Choroid plexus epithelial cell (primary cell): ENCODE measurements around the gene ATP7B.
"Not testable (repeated sequence)": the region's sequence is repeated elsewhere in the genome, so short reads cannot be mapped to it uniquely, and the experiment has no call there.

ENCODE experiments used
- DNase-seq: peaks from one replicate; pipeline ENCODE4 v3.0.0-alpha.2; 2010; ENCODE audit warnings: low read depth
- H3K4me3 ChIP-seq: 2 replicates; pipeline ENCODE4 v1.5.1; 2011; ENCODE audit warnings: low read depth, mild to moderate bottlenecking, control low read depth, low read length, moderate library complexity
- CTCF ChIP-seq: conservative IDR thresholded peaks from 2 replicates; pipeline ENCODE4 v1.5.1; 2011; ENCODE audit warnings: low read depth, mild to moderate bottlenecking, control low read depth, inconsistent platforms, low read length, moderate library complexity

Gene ATP7B

DNA sequence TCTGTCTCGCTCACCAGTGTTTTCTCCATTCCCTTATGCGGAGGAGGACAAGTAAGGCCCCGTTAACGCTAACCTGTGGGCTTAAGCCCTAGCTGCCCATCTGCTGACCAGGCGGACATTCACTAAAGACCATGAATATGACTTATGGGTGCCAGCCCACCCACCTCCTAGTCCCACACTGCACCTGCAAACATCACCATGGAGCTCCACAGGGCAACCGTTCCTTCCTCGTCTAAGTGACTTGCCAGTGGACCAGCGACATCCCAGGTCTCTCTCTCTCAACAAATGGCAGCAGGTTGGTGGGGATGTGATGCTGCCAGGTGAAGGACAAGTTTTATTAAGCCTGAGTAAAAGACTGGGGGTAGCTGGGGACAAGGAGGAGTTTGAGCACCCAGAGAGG, 94.3 kb downstream of the ATP7B start:
- TF ChIP-seq CTCF = no peak
- no peak for DNase-seq
- no peak overlapping the region for H3K4me3 ChIP-seq

DNA sequence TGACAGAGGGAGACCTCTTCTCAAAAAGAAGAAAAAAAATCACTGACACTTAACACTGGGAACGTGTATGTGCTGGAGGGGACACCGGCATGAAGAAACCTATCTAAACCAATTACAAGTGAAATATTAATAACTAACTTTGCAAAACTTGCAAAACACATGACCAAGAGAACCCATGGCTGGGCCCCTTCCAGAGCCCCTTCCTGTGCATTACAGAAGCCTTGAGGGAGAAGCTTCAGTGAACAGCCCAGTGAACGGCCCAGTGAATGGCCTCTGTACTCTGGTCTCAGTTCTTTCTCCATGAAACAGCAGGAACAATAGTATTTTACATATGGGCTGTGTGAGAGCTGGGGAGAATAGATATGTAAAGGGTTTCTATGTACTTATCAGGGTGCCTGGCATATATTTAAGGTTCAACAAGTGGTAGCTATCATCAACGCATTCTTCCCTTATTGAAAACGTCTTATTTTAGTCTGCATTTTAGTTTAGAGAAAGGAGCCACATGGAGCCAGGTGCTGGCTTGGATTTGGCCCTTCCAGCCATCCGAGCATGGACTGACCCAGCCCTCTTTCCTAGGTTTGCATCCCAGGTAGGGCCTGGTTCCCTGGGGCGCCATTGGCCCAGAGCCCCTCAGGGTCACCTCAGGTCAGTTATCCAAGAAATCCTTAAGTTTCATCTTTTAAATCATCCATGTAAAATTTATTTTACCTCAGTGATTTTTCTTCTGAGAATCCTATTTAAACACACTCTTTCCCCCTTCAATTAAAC, 95.0 kb downstream of the ATP7B start:
- no peak for TF ChIP-seq CTCF
- H3K4me3 ChIP-seq = no peak overlapping the region
- no peak for DNase-seq

DNA sequence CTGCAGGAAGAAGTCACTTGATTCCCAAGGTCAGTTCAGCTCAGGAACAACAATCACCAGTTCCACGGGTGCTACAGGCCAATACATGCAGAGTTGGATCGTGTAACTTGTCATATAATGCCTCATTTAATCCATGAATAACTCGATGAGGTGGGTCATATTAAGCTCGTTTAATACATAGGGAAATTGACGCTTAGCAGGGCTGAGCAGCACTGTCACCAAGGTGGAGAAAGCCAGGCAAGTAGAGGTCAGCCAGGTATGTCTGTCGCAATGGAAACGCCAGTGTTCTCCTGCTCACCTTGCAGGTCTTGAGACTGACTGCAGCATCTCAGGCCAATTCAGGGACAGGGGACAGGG, 97.1 kb downstream of the ATP7B start:
- H3K4me3 ChIP-seq = no peak overlapping the region
- no peak for TF ChIP-seq CTCF
- no peak for DNase-seq

DNA sequence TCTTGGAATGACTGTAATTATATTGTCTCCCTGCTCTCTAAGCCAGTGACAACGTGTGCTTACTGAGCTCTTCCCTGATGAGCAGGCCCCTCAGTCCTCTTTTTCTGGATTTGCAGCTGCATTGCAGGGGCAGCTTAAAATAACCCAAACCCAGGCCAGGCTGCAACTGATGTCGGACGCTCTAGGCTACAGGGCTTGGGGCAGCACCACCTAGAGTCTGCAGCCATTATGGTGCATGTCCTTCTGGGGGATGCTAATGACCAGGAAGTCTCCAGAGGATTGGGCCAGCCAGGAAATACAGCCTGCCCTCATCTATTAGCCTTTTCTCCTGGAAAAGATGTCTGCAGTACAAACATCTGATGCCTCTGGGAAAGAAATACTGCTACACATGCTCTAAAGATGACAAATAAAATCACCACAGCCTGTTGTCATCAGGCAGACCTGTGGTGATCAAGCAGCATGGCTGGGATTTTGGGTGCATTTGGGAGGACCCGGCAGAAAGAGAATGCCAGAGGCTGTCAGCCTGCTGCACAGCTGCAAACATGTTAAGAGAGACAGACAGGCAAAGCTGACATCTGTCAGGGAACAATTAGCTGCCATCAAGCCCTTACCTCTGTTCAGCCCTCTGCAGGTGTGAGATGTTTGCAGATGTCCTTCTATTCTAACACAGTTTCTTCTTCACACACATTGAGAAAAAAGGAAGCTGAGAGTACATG, 97.7 kb downstream of the ATP7B start:
- TF ChIP-seq CTCF = peak; percentile 9
- DNase-seq = no peak
- no peak overlapping the region for H3K4me3 ChIP-seq

DNA sequence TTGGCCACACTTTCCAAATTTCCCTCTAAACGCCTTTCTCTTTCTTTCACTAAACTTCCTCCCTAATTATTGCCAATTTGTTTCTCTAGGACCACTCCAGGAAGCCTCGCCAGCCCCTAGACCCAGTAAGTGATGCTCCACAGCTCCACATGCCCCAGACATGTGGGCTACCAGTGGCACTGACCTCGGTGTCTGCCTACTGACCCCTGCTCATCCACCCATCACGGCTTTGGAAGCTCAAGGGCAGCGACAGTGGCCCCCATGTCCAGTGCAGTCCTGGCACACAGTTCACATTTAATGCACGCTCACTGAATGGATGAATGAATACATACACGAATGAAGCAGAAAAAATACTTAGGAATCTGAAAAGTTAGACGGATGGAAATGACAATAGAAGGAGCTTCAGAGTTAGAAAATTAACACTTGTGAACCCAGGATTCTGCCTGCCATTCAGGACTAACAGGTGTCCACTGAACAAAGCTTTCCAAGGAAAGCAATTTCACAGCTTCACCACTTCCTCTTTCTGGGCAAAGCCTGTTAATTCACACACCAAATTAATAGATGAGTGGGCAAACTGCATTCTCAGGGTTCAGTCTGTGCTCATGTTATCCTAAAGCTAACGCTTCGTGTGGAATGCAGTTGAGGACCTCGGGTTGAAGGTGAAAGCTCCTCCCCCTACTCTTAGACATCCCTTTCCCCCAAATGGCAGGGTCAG, 98.6 kb downstream of the ATP7B start:
- TF ChIP-seq CTCF = no peak
- DNase-seq = no peak
- no peak overlapping the region for H3K4me3 ChIP-seq

GRCh38 chr13:51912091-51912490, 99.2 kb downstream of the ATP7B start:
- no peak for TF ChIP-seq CTCF
- peak; percentile 26 for DNase-seq
- H3K4me3 ChIP-seq = no peak overlapping the region

DNA sequence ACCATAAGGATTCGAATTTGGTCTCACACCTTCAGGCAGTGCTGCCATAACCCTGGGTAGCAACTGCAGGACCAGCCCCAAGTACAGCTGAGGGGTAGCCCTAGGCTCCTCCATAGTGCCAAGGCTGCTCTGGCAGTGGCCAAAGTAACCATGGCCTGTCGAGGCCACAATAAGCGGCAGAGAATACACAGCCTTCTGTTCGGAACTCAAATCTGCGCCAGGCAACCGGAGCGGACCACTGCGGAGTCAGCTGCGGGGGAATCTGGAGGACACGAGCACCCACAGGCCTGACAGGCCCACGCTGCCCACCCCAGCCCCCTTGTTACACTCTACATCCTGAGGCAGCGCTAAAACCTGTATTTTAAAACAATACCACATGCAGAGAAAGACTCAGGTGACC, 100.7 kb downstream of the ATP7B start:
- no peak for DNase-seq
- no peak for TF ChIP-seq CTCF
- no peak overlapping the region for H3K4me3 ChIP-seq

DNA sequence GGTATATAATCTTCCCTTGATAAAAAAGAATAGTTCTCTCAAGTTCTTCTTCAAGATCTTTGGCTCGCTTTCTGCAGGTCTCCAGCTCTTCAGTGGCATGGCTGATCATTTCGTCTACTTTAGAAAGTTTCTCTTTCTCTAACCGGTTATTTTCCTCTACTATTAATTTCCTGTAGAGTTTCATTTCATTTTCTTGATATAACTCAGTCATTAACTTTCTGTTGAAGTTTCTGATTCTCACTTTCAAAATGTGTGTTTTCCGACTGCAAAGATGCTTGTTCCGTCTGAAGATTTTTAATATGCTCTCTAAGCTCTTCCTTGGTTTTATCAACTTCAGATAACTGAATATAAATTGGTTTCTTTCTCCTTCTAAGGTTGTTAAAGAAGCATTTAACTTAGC, 102.0 kb downstream of the ATP7B start:
- not testable (repeated sequence) for H3K4me3 ChIP-seq, DNase-seq
